GM21619 (cell line): ENCODE data around the gene SMAD6.

Experiments
- ATAC-seq: cut with Tn5 transposase; IDR thresholded peaks from one replicate; pipeline ENCODE4 v1.9.1; 2021; ENCODE audit not compliant: unreplicated experiment

SMAD6 gene

GRCh38 chr15:66738595-66738994 is 36.6 kb downstream of the SMAD6 start:
- no peak for ATAC-seq

- no peak for ATAC-seq
Measured at GRCh38 chr15:66739287-66739686, 37.3 kb downstream of the SMAD6 start.

- no peak for ATAC-seq
Measured at GRCh38 chr15:66740802-66741201, 38.8 kb downstream of the SMAD6 start.

- ATAC-seq = no peak
Measured at GRCh38 chr15:66741646-66742045, 39.6 kb downstream of the SMAD6 start.

DNA sequence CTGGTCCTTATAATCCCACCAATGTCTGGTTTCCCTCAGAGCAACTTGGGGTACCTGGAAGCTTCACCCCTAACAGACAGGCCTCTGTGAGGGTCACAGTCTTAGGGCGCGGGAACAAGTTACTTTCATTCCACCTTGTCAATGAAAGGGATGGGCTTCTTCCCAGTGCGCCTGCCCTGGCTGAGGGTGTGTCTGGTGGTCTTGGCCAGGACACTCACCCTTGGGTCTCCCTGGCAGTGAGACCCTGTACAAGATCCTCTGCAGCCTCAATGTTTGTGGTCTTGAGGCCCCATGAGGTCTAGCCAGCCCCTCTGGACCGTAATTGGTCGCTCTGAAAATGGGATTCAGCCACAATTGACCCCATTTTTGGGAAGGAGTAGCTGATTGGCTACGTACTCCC is 40.2 kb downstream of the SMAD6 start:
- no peak for ATAC-seq

DNA sequence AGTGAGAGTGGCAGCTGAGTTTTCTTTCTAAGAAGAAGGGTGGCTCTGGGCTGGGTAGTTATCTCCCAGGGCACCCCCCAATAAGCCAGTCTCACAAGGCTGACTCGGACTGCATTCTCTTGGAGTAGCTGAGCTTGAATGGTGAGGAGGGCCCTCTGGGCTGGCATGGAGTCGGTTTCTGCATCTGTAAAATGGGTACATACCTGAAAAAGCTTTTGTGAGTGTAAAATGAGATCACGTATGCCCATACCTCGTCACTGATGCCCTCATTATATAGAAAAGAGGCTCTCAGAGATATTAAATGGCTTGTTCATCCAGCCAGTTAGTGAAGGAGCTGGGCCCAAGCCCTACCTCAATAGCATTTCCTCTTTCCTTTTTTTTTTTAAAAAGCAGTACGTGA is 41.2 kb downstream of the SMAD6 start:
- ATAC-seq = no peak

DNA sequence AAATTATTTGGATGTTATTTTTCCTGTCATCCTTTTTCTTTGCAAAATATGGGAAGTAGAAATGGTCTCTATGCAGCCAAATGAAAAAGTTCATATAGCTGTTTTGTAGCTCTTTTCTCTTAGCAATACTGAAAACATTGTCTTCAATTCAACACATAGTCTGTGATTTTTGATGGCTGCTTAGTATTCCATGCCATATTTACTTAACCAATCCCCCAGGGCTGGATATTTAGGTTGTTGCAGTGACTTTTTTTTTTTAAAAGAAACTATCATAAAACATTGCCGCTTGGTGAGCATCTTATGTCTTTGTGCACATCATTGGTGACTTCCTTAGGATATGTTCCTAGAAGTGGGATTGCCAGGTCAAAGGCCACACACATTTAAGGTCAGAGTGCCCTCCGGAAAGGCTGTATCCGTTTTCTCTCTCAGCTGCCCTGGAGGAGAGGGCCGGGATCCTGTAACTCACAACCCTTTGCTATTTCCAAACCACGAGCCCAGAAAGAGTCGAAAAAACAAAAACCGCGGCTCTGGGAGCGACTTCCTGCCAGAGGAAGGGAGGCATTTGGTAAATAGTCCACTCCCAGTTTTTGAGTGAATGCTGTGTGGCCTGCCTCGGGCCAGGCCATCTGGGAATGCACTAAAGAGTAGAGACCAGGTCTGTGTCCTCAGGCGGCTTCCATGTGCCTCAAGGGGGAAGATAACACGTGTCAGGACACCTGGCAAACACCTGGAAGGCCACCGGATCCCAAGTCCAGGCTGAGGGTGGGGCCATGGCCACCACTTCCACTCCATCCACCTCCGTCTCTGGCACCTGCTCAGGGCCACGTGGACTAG is 41.9 kb downstream of the SMAD6 start:
- no peak for ATAC-seq

GRCh38 chr15:66744610-66745279 is 42.7 kb downstream of the SMAD6 start:
- ATAC-seq = no peak

GRCh38 chr15:66745530-66746230 is 43.6 kb downstream of the SMAD6 start:
- no peak for ATAC-seq

DNA sequence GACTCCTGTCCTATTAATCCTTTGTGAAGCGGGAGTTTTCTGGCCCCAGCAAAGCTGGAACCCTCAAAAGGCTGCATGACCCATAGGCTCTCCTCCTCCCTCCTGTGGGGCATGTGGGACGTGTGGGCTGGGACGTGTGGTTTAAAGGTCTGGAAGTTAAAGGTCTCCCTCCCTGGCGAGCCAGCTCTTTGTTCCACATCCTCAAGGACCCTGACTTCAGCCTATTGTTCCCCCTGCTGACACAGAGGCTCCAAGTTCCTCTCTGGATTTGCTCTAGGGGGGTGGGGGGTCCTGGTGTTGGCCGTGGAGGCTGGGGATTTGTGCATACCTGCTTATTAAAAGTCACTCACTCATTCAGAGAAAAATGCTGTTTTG is 44.2 kb downstream of the SMAD6 start:
- no peak for ATAC-seq

GRCh38 chr15:66747223-66747622 is 45.2 kb downstream of the SMAD6 start:
- no peak for ATAC-seq

DNA sequence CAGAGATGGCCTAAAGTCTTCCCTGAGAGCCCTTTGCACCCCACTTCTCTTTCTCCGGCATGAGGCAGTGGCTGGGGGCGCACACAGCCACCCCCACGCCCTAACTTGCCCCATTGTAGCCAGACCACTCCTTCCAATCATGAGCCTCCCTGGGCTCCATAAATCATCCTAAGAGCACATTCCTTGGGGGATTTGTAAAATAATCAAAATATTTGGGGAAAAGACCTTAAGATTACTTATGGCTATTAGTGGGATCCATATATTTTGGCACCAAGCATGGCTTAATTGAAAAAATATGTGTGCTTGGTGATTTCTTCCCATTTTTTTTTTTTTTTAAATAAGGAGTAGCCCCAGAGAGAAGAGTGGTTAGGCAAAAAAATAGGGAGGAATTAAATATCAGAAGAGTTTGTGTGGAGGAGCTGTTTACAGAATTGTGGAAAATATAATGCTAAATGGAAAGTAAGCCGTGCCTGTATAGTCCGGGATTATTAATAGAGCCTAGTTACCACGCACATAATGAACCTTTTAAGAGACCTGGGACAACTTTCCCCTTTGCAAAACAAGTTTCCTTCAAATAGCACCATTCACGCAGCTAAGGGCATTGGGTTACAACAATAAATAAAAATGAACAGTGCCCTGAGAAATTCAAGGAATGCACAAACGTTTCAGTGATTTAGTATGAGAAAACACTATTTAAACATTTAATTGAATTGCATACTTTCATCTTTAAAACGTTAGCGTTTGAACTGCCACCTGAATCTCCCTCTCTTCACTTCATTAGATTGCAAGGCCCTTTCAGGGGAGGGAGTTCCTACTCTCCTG is 46.1 kb downstream of the SMAD6 start:
- ATAC-seq = no peak

GRCh38 chr15:66748708-66749035 is 46.6 kb downstream of the SMAD6 start:
- ATAC-seq = no peak

GRCh38 chr15:66749841-66750575 is 48.0 kb downstream of the SMAD6 start:
- no peak for ATAC-seq

DNA sequence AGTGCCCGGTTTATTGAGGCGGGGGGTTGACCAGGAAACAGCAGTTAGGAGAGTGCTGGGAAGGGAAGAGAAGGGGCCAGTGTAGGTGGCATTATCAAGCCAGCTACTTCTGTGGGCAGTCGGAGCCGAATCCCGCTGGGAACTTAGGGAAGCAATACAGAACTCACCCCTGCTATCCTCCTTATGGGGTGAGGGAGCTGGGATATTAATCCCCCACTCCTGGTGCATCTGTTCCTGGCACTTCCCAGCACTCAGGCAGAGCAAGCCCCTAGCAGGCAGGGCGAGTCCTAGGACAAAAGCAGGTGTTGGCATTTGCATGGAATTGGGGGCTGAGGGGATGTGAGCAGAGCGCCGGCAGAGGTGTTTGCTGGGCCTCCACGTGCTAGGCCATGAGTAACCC is 48.6 kb downstream of the SMAD6 start:
- no peak for ATAC-seq

- no peak for ATAC-seq
Measured at GRCh38 chr15:66751579-66751978, 49.5 kb downstream of the SMAD6 start.

DNA sequence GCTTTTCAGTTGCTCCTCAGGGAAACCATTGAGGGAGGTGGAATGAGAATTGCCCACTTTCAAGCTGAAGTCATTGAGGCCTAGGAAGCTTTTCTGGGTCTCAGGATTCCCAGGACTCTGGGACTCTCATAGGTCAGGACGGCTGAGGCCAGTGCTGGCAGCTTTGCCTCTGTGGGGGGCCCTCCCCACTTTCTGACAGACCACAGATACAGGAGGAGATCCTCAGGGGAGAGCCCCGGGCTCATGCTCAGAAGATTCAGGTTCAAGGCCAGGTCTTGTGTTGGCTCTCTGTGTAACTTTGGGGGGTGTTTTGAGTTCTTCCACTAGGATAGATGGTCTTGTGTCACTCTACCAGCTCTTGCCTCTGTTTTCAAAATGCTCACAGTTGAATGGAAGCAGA is 50.0 kb downstream of the SMAD6 start:
- ATAC-seq = no peak

GRCh38 chr15:66753687-66754377 is 51.8 kb downstream of the SMAD6 start:
- ATAC-seq = no peak

GRCh38 chr15:66754789-66755188 is 52.8 kb downstream of the SMAD6 start:
- no peak for ATAC-seq
